ENCODE results near the gene FOLR1.

- TF ChIP-seq POLR2AphosphoS5 (IDR thresholded peaks at IDR 0.05) = no peak
- TF ChIP-seq, protein P1, sequence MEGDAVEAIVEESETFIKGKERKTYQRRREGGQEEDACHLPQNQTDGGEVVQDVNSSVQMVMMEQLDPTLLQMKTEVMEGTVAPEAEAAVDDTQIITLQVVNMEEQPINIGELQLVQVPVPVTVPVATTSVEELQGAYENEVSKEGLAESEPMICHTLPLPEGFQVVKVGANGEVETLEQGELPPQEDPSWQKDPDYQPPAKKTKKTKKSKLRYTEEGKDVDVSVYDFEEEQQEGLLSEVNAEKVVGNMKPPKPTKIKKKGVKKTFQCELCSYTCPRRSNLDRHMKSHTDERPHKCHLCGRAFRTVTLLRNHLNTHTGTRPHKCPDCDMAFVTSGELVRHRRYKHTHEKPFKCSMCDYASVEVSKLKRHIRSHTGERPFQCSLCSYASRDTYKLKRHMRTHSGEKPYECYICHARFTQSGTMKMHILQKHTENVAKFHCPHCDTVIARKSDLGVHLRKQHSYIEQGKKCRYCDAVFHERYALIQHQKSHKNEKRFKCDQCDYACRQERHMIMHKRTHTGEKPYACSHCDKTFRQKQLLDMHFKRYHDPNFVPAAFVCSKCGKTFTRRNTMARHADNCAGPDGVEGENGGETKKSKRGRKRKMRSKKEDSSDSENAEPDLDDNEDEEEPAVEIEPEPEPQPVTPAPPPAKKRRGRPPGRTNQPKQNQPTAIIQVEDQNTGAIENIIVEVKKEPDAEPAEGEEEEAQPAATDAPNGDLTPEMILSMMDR (IDR thresholded peaks at IDR 0.05) = no peak
Observed at GRCh38 chr11:72244060-72244360, 52.1 kb downstream of the FOLR1 start, which contains the start of gene PHOX2A.

All from esophagus muscularis mucosa (tissue), 3 donors.